KOPT-K1 (cell line): ENCODE data around the gene PRELP.
"Not testable (repeated sequence)": the region's sequence is repeated elsewhere in the genome, so short reads cannot be mapped to it uniquely, and the experiment has no call there.

Experiments used
- H3K27ac ChIP-seq: fragments of 200-600 bp; sonication (generic); 2 replicates; pipeline ENCODE4 v1.5.1; 2016; ENCODE audit warnings: antibody characterized with exemption, mild to moderate bottlenecking, low read depth, low read length; ENCODE audit not compliant: poor library complexity, severe bottlenecking
- H3K36me3 ChIP-seq: fragments of 200-600 bp; sonication (generic); 2 replicates; pipeline ENCODE4 v1.5.1; 2017; ENCODE audit warnings: antibody characterized with exemption, mild to moderate bottlenecking, low read length, moderate library complexity; ENCODE audit not compliant: insufficient read depth
- H3K9me3 ChIP-seq: fragments of 200-600 bp; sonication (generic); 2 replicates; pipeline ENCODE4 v1.5.1; 2017; ENCODE audit warnings: antibody characterized with exemption, low read length, mild to moderate bottlenecking; ENCODE audit not compliant: insufficient read depth, poor library complexity, severe bottlenecking

Gene PRELP

GRCh38 chr1:203517426-203518110 lies 42.0 kb downstream of the PRELP start:
- no peak overlapping the region for H3K27ac ChIP-seq
- no peaks in the 10 kb centered on the region for H3K36me3 ChIP-seq
- H3K9me3 ChIP-seq: no peaks in the 10 kb centered on the region

DNA sequence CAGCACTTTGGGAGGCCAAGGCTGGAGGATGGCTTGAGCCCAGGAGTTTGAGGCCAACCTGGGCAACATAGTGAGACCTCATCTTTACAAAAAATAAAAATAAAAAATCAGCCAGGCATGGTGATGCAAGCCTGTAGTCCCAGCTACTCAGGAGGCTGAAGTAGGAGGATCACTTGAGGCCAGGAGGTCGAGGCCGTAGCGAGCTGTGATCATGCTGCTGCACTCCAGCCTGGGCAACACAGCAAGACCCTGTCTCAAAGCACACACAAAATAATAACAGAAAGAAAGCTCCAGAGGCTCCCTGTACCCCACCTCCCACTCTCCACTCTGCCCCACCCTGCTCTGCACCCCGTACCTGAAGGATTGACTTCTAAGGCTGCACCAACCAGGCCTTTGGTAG lies 42.5 kb downstream of the PRELP start:
- not testable (repeated sequence) for H3K36me3 ChIP-seq, H3K27ac ChIP-seq, H3K9me3 ChIP-seq

DNA sequence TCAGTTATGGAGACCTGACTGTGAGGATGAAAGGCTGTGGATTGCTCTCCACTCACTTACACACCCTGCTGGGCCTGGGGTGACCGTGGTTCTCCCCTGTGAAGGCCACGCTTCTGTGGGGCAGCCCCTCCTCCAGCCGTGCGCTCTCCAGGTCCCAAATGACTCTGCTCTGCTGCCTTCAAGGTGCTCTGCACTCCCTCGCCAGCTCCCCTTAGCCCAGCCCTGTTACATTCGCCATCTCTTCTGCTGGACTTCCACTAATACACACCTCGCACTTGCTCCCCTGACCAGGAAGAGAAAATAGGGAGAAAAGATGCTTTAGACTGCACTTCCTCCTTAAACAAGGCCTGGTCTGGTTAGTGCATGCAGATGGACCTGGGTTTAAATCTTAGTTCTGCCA lies 42.9 kb downstream of the PRELP start:
- H3K36me3 ChIP-seq: no peaks in the 10 kb centered on the region
- H3K9me3 ChIP-seq: no peaks in the 10 kb centered on the region
- no peak overlapping the region for H3K27ac ChIP-seq

- H3K9me3 ChIP-seq: no peaks in the 10 kb centered on the region
- no peak overlapping the region for H3K27ac ChIP-seq
- no peaks in the 10 kb centered on the region for H3K36me3 ChIP-seq
Measured at GRCh38 chr1:203519053-203519840, 43.6 kb downstream of the PRELP start.

- Histone ChIP-seq H3K27ac (no peak overlapping the region), H3K36me3 (no peaks in the 10 kb centered on the region), H3K9me3 (no peaks in the 10 kb centered on the region)
Measured at GRCh38 chr1:203519896-203520295, 44.3 kb downstream of the PRELP start.

DNA sequence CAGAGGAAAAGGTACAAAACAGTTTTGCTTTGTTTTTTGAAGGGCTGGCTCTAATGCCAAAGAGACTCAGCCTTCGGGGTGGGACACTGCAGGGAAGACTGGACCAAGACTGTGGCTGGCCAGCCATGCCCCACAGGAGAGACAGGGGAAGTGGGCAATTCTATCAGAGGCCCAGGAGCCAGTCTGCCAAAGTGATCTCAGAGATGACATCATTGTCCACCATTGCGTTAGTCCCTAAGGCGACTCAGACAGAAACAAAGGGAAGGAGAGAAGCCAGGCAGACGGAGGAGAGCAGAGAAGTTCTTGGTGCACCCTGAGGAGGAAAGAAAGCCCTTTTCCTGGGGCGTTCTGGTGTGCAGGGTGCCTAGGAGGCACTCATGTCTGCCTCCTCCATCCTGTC lies 44.7 kb downstream of the PRELP start:
- Histone ChIP-seq H3K27ac (no peak overlapping the region), H3K36me3 (no peaks in the 10 kb centered on the region), H3K9me3 (no peaks in the 10 kb centered on the region)

DNA sequence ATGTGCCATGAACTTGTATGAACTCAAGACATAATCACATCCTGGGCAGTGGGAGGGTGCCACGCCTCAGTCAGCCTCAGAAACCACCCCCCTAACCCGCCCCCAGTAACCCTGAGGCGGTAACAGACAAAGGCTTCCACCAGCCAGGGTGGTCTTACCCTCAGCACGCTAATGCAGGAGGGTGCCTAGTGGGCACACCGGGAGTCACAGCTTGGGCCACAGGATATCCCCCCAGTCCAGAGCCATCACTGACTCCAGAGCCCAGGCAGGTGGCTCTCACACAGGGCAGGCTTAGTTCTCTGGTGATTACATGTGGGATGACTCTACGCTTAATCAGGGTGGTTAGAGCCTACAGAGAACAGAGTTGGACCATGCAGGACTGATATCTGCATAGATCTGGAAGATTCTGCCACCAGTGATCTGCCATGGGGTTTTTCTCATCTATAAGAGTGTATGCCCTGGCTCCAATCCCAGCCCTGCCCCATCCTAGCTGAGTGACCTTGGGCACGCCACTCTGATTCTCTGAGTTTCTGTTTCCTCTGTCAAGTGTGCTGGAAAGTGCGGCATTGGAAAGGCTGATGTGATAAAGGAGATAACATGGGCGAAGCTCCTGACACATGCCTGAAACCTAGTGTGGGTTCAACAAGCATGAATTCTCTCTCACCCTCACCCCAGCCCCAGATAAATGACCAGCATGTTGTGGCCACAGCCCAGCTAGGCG lies 45.6 kb downstream of the PRELP start:
- Histone ChIP-seq H3K36me3 (no peaks in the 10 kb centered on the region), H3K9me3 (no peaks in the 10 kb centered on the region), H3K27ac (no peak overlapping the region)

- no peaks in the 10 kb centered on the region for H3K36me3 ChIP-seq
- H3K9me3 ChIP-seq: no peaks in the 10 kb centered on the region
- no peak overlapping the region for H3K27ac ChIP-seq
Measured at GRCh38 chr1:203521812-203522211, 46.2 kb downstream of the PRELP start.

- Histone ChIP-seq H3K27ac (no peak overlapping the region), H3K9me3 (no peaks in the 10 kb centered on the region), H3K36me3 (no peaks in the 10 kb centered on the region)
Measured at GRCh38 chr1:203522237-203522636, 46.6 kb downstream of the PRELP start.

DNA sequence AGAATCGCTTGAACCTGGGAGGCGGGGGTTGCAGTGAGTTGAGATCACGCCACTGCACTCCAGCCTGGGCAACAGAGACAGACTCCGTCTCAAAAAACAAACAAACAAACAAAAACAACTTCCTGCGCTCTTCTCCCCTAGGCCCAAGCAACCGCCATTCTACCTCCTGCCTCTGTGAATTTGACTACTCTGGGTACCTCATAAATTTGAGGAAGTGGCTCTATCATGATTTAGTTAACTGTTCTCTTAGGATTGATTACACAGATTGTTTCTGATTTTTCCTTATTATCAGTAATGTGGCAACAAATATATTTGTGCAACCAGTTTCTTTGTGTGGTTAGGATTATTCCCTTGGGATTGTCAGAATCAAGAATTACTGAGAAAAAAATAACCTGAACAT lies 48.1 kb downstream of the PRELP start:
- no peaks in the 10 kb centered on the region for H3K36me3 ChIP-seq
- H3K9me3 ChIP-seq: no peaks in the 10 kb centered on the region
- no peak overlapping the region for H3K27ac ChIP-seq

- Histone ChIP-seq H3K9me3 (no peaks in the 10 kb centered on the region), H3K27ac (no peak overlapping the region), H3K36me3 (no peaks in the 10 kb centered on the region)
Measured at GRCh38 chr1:203524152-203524551, 48.5 kb downstream of the PRELP start.

DNA sequence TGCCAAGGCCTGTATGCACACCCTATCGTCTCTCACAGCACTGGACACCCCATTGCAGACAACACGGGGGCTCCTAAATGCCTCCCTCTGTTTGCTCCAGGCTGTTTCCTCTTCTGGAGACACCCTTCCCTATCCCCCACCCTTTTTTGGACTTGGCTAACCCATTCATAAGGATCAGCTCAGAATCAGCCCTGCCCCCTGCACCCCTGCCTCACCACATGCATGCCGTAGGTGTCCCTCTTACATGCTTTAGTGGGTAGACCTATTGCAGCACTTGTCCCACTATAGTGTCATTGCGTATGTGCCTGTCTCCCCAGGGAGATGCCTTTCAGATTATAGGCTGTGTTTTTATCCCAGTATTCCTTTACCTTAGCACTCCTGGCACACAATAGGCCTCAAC lies 49.2 kb downstream of the PRELP start:
- Histone ChIP-seq H3K27ac (no peak overlapping the region), H3K9me3 (no peaks in the 10 kb centered on the region), H3K36me3 (no peaks in the 10 kb centered on the region)

- H3K27ac ChIP-seq: no peak overlapping the region
- H3K9me3 ChIP-seq: no peaks in the 10 kb centered on the region
- H3K36me3 ChIP-seq: no peaks in the 10 kb centered on the region
Measured at GRCh38 chr1:203525685-203526084, 50.1 kb downstream of the PRELP start.

GRCh38 chr1:203526130-203526529 lies 50.5 kb downstream of the PRELP start:
- no peak overlapping the region for H3K27ac ChIP-seq
- H3K9me3 ChIP-seq: no peaks in the 10 kb centered on the region
- no peaks in the 10 kb centered on the region for H3K36me3 ChIP-seq

GRCh38 chr1:203526572-203526971 lies 51.0 kb downstream of the PRELP start:
- no peak overlapping the region for H3K27ac ChIP-seq

More at GRCh38 chr1:203526572-203526971, 51.0 kb downstream of the PRELP start:
- H3K9me3 ChIP-seq: no peaks in the 10 kb centered on the region
- no peaks in the 10 kb centered on the region for H3K36me3 ChIP-seq
